Measurements from ENCODE around the gene HDLBP. TPM values are rescaled to one million over a fixed set of nuclear protein-coding genes. Genes with fewer than 3 reads are reported as not detected.
A peak's percentile ranks its signal among the peaks of the same experiment; 100 is the strongest.

The HDLBP gene
- total and polyA plus RNA-seq, 2 experiments from 2014 or later, result 389 to 437 TPM

DNA sequence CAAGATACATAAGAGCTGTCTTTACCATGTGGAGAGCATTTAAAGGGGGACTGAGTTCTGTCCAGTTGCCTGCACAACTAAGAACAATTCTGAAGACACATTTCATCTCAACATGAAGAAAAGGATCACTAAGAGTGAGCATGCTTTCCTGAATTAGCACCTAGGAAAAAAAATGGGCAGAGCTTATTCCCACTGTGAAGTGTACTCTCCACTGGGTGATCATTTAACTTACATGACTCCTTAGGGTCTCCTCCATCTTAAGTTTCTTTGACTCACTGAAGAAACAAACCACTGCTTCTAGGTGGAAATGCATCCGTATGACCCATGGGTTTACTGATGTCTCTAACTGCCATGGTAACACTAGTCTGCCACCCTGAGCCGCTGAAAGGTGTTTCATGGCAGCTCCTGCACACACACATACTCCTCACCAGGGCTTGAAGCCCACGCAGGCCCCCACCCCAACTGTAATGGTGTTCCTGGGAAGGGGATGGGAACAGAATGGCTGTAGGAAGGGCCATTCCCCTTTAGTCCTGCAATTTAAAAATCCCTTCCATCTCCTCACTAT lies 27.1 kb downstream of the HDLBP start:
- no peak for DNase-seq (ENCODE audit: low spot score)
- H3K4me2 ChIP-seq, result no peak overlapping the region
- no peak overlapping the region for H3K27ac ChIP-seq
- H3K9me2 ChIP-seq (replicated peaks; ENCODE audit: insufficient read depth), result no peaks in the 10 kb centered on the region
- H3K79me2 ChIP-seq, result peaks cover 99% of the 10 kb centered on the region
- no peaks in the 10 kb centered on the region for H3K27me3 ChIP-seq
- WGBS (ENCODE audit: low lambda C conversion rate, missing lambda C conversion rate), result 91% methylated on average over 3 of the region's 3 CpGs
- no peaks in the 10 kb centered on the region for H3K36me3 ChIP-seq (replicated peaks; ENCODE audit: insufficient read depth, low read depth)
- H2AFZ ChIP-seq, result no peak overlapping the region
- no peaks in the 10 kb centered on the region for H3K9me3 ChIP-seq (ENCODE audit: low read depth)
- peaks cover 57% of the 10 kb centered on the region for H4K20me1 ChIP-seq (ENCODE audit: insufficient read depth, poor library complexity, severe bottlenecking)
- no peaks in the 10 kb centered on the region for H3K4me1 ChIP-seq (ENCODE audit: insufficient read depth)
- TF ChIP-seq EZH2phosphoT487 (IDR thresholded peaks at IDR 0.05; ENCODE audit: low read depth, severe bottlenecking, unreplicated experiment), result no peak
- TF ChIP-seq, protein P1, sequence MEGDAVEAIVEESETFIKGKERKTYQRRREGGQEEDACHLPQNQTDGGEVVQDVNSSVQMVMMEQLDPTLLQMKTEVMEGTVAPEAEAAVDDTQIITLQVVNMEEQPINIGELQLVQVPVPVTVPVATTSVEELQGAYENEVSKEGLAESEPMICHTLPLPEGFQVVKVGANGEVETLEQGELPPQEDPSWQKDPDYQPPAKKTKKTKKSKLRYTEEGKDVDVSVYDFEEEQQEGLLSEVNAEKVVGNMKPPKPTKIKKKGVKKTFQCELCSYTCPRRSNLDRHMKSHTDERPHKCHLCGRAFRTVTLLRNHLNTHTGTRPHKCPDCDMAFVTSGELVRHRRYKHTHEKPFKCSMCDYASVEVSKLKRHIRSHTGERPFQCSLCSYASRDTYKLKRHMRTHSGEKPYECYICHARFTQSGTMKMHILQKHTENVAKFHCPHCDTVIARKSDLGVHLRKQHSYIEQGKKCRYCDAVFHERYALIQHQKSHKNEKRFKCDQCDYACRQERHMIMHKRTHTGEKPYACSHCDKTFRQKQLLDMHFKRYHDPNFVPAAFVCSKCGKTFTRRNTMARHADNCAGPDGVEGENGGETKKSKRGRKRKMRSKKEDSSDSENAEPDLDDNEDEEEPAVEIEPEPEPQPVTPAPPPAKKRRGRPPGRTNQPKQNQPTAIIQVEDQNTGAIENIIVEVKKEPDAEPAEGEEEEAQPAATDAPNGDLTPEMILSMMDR (IDR thresholded peaks at IDR 0.05; ENCODE audit: poor library complexity), result no peak
- TF ChIP-seq EZH2 (IDR thresholded peaks at IDR 0.05; ENCODE audit: borderline replicate concordance), result no peak
- no peak overlapping the region for H3K4me3 ChIP-seq

DNA sequence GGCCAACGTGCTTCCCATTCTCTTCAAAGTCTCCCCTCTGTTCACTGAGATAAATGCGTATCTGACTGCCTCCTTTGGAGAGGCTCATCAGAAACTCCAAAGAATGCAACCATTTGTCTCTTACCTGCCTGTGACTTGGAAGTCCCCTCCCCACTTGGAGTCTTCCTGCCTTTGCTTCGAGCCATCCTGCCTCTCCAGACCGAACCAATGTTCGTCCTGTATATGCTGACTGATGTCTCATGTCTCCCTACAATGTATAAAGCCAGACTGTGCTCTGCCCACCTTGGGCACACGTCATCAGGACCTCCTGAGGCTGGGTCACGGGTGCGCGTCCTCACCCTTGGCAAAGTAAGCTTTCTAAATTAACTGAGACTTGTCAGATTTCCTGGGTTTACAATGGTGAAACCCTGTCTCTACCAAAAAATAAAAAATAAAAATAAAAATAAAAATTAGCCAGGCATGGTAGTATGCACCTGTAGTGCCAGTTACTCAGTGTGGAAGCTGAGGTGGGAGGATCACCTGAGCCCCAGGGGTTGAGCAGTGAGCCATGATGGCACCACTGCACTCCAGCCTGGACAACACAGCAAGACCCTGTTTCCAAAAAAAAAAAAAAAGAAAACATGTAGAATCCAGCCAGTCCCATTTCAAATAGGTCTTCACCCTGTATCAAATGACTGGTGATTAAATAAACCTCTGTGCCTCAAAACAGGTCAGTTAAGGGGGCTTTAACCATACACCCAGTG lies 29.0 kb downstream of the HDLBP start:
- 91% methylated on average over 9 of the region's 9 CpGs for WGBS (ENCODE audit: low lambda C conversion rate, missing lambda C conversion rate)
- Histone ChIP-seq H3K27me3 (no peaks in the 10 kb centered on the region), H2AFZ (no peak overlapping the region), H3K9me2 (replicated peaks; ENCODE audit: insufficient read depth) (no peaks in the 10 kb centered on the region), H4K20me1 (ENCODE audit: insufficient read depth, poor library complexity, severe bottlenecking) (peaks cover 51% of the 10 kb centered on the region), H3K4me1 (ENCODE audit: insufficient read depth) (no peaks in the 10 kb centered on the region), H3K27ac (no peak overlapping the region), H3K9me3 (ENCODE audit: low read depth) (no peaks in the 10 kb centered on the region), H3K36me3 (replicated peaks; ENCODE audit: insufficient read depth, low read depth) (no peaks in the 10 kb centered on the region), H3K4me3 (no peak overlapping the region), H3K79me2 (peaks cover 94% of the 10 kb centered on the region), H3K4me2 (no peak overlapping the region)
- no peak for DNase-seq (ENCODE audit: low spot score)
- TF ChIP-seq EZH2phosphoT487 (IDR thresholded peaks at IDR 0.05; ENCODE audit: low read depth, severe bottlenecking, unreplicated experiment) (no peak), EZH2 (IDR thresholded peaks at IDR 0.05; ENCODE audit: borderline replicate concordance) (no peak)
- TF ChIP-seq, protein P1 (IDR thresholded peaks at IDR 0.05; ENCODE audit: poor library complexity), result no peak

DNA sequence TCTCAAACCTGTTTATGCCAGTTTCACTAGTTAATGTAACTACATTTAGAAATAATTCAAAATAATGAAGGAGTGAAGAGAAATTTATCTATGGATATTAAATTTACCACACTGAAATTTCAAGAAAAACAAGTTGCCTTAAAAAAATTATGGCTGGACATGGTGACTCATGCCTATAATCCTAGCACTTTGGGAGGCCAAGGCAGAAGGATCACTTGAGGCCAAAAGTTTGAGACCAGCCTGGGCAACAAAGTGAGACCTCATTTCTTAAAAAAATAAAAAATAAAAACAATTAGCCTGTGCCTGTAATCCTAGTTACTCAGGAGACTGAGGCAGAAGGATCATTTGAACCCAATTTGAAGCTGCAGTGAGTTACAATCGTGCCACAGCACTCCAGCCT lies 29.9 kb downstream of the HDLBP start:
- Histone ChIP-seq H3K4me1 (ENCODE audit: insufficient read depth) (no peaks in the 10 kb centered on the region), H3K27me3 (no peaks in the 10 kb centered on the region), H3K27ac (peak overlapping the region; percentile 43), H3K36me3 (replicated peaks; ENCODE audit: insufficient read depth, low read depth) (no peaks in the 10 kb centered on the region), H3K4me2 (peak overlapping the region; percentile 44), H3K9me3 (ENCODE audit: low read depth) (no peaks in the 10 kb centered on the region), H4K20me1 (ENCODE audit: insufficient read depth, poor library complexity, severe bottlenecking) (peaks cover 46% of the 10 kb centered on the region), H3K9me2 (replicated peaks; ENCODE audit: insufficient read depth) (no peaks in the 10 kb centered on the region), H2AFZ (no peak overlapping the region), H3K4me3 (no peak overlapping the region), H3K79me2 (peaks cover 94% of the 10 kb centered on the region)
- WGBS (ENCODE audit: low lambda C conversion rate, missing lambda C conversion rate), result 91% methylated on average over 1 of the region's 1 CpG
- TF ChIP-seq, protein P1 (IDR thresholded peaks at IDR 0.05; ENCODE audit: poor library complexity), result no peak
- TF ChIP-seq EZH2 (IDR thresholded peaks at IDR 0.05; ENCODE audit: borderline replicate concordance), result no peak
- TF ChIP-seq EZH2phosphoT487 (IDR thresholded peaks at IDR 0.05; ENCODE audit: low read depth, severe bottlenecking, unreplicated experiment), result no peak
- no peak for DNase-seq (ENCODE audit: low spot score)
